ENCODE results near the gene ITPKB. TPM values are rescaled to one million over a fixed set of nuclear protein-coding genes. Genes with fewer than 3 reads are reported as not detected.

ITPKB gene
- total and polyA plus RNA-seq, 2 of the 13 experiments (the other 11 are each of a cell fraction or from before 2014, with no cell fraction given), result not detected

DNA sequence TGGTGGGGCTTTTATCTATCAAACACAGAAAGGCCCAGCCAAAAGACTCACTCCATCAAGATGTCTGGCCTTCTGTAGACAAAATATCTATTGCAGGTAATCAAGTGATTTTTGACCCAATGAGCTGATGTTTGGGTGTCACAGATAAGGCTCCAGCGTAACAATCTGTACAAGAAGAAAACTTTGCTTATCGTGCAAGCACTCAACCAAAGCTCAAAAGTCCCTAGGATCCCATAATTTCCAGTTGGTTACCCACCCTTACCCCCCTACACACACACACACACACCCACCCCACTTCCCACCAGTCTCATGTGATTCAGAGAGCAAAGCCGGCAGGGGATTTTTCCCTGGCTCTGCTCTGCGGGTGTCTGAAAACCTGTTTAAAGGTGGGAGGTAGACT is 5.8 kb downstream of the ITPKB start:
- Histone ChIP-seq H4K20me1 (ENCODE audit: insufficient read depth, low read length) (0 out of 2 replicates have a peak, but pooled peaks cover 2% of the 10 kb centered on the region), H3K36me3 (replicated peaks in 1 of 2; ENCODE audit: control insufficient read depth in 1 of 2, insufficient read depth in 2 of 2, low read length in 2 of 2) (no peaks in the 10 kb centered on the region), H3K9me3 (ENCODE audit: low read length) (no peaks in the 10 kb centered on the region), H3K79me2 (ENCODE audit: insufficient read depth, low read length) (no peaks in the 10 kb centered on the region), H3K4me2 (ENCODE audit: low read depth, low read length) (no peak overlapping the region), H3K4me1 (ENCODE audit: insufficient read depth, low read length) (peaks cover 7% of the 10 kb centered on the region), H3K4me3 (replicated peaks in 1 of 3; ENCODE audit: insufficient read depth in 1 of 3, low read depth in 2 of 3, low read length in 3 of 3) (no peak overlapping the region), H3K9ac (ENCODE audit: insufficient read depth, low read depth, low read length) (no peak overlapping the region), H3K27ac (ENCODE audit: extremely low read length, insufficient read depth, low read length) (no peak overlapping the region), H3K27me3 (ENCODE audit: control insufficient read depth in 1 of 2, insufficient read depth in 2 of 2, low read length in 2 of 2) (peaks cover 5 to 66% of the 10 kb centered on the region in 2 experiments), H2AFZ (ENCODE audit: low read length) (no peak overlapping the region)
- TF ChIP-seq TBP (CRISPR knock-in tag; IDR thresholded peaks at IDR 0.05), result no peak
- no peak for TF ChIP-seq ZNF143 (CRISPR knock-in tag; IDR thresholded peaks at IDR 0.05)
- ATAC-seq (no peak), FAIRE-seq (no peak), DNase-seq (ENCODE audit: low spot score) (no peak)
- CTCF ChIA-PET (ENCODE audit: low intra/inter-chr PET ratio, low total read pairs), result no interaction called here
- POLR2A ChIA-PET, result no interaction called here
- in situ Hi-C loops (cut with HindIII; ENCODE audit: extremely low pct_ligation_motif_present, low pct_unique_long_range_greater_than_20kb), result no loop called here
- intact Hi-C loops (cut with micrococcal nuclease; ENCODE audit: unreplicated experiment), result no loop called here
- 48% methylated on average over 4 of the region's 4 CpGs for WGBS (ENCODE audit: low lambda C conversion rate)
- BruUV-seq (replicated peaks), result no TSS peak

DNA sequence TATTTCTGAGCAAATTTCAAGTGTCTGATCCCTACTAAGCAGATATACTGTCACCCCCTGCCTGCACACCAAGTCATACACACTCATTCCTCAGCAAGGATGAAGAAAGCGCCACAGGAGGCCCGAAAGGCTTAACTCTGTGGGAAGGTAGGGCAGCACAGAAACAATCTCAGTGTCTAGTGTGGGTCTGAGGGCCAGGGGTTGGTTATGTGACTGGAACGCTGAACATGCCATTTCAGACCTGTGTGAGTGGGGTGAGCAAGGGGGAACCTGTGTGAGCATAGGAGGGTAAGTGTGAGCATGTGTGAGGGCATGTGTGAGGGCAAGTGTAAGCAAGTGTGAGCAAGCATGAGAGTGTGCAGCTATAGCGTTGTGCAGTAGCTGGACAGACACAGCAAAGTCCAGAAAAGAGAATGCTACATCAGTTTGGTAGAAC is 6.2 kb downstream of the ITPKB start:
- in situ Hi-C loops (cut with HindIII; ENCODE audit: extremely low pct_ligation_motif_present, low pct_unique_long_range_greater_than_20kb) (no loop called here), intact Hi-C loops (cut with micrococcal nuclease; ENCODE audit: unreplicated experiment) (no loop called here)
- ATAC-seq, result no peak

More for the DNA sequence above, 6.2 kb downstream of the ITPKB start:
- Histone ChIP-seq H3K9me3 (ENCODE audit: low read length) (no peaks in the 10 kb centered on the region), H3K79me2 (ENCODE audit: insufficient read depth, low read length) (no peaks in the 10 kb centered on the region), H2AFZ (ENCODE audit: low read length) (no peak overlapping the region), H4K20me1 (ENCODE audit: insufficient read depth, low read length) (0 out of 2 replicates have a peak, but pooled peaks cover 2% of the 10 kb centered on the region), H3K27ac (ENCODE audit: extremely low read length, insufficient read depth, low read length) (no peak overlapping the region), H3K36me3 (replicated peaks in 1 of 2; ENCODE audit: control insufficient read depth in 1 of 2, insufficient read depth in 2 of 2, low read length in 2 of 2) (no peaks in the 10 kb centered on the region), H3K4me1 (ENCODE audit: insufficient read depth, low read length) (peaks cover 3% of the 10 kb centered on the region), H3K4me2 (ENCODE audit: low read depth, low read length) (no peak overlapping the region), H3K9ac (ENCODE audit: insufficient read depth, low read depth, low read length) (no peak overlapping the region), H3K4me3 (replicated peaks in 1 of 3; ENCODE audit: insufficient read depth in 1 of 3, low read depth in 2 of 3, low read length in 3 of 3) (no peak overlapping the region), H3K27me3 (ENCODE audit: control insufficient read depth in 1 of 2, insufficient read depth in 2 of 2, low read length in 2 of 2) (peaks cover 3 to 61% of the 10 kb centered on the region in 2 experiments)
- WGBS (ENCODE audit: low lambda C conversion rate), result 1% methylated on average over 4 of the region's 4 CpGs
- no peak for FAIRE-seq
- TF ChIP-seq ELF3 (CRISPR knock-in tag; IDR thresholded peaks at IDR 0.05) (no peak), ZKSCAN8 (CRISPR knock-in tag; IDR thresholded peaks at IDR 0.05; ENCODE audit: borderline replicate concordance) (no peak), ZNF883 (CRISPR knock-in tag; IDR thresholded peaks at IDR 0.05; ENCODE audit: not compliant biosample characterization) (no peak), MYNN (CRISPR knock-in tag; IDR thresholded peaks at IDR 0.05; ENCODE audit: low read depth) (no peak), ZNF850 (CRISPR knock-in tag; conservative IDR thresholded peaks at IDR 0.05) (no peak)
- TF ChIP-seq, protein P1, sequence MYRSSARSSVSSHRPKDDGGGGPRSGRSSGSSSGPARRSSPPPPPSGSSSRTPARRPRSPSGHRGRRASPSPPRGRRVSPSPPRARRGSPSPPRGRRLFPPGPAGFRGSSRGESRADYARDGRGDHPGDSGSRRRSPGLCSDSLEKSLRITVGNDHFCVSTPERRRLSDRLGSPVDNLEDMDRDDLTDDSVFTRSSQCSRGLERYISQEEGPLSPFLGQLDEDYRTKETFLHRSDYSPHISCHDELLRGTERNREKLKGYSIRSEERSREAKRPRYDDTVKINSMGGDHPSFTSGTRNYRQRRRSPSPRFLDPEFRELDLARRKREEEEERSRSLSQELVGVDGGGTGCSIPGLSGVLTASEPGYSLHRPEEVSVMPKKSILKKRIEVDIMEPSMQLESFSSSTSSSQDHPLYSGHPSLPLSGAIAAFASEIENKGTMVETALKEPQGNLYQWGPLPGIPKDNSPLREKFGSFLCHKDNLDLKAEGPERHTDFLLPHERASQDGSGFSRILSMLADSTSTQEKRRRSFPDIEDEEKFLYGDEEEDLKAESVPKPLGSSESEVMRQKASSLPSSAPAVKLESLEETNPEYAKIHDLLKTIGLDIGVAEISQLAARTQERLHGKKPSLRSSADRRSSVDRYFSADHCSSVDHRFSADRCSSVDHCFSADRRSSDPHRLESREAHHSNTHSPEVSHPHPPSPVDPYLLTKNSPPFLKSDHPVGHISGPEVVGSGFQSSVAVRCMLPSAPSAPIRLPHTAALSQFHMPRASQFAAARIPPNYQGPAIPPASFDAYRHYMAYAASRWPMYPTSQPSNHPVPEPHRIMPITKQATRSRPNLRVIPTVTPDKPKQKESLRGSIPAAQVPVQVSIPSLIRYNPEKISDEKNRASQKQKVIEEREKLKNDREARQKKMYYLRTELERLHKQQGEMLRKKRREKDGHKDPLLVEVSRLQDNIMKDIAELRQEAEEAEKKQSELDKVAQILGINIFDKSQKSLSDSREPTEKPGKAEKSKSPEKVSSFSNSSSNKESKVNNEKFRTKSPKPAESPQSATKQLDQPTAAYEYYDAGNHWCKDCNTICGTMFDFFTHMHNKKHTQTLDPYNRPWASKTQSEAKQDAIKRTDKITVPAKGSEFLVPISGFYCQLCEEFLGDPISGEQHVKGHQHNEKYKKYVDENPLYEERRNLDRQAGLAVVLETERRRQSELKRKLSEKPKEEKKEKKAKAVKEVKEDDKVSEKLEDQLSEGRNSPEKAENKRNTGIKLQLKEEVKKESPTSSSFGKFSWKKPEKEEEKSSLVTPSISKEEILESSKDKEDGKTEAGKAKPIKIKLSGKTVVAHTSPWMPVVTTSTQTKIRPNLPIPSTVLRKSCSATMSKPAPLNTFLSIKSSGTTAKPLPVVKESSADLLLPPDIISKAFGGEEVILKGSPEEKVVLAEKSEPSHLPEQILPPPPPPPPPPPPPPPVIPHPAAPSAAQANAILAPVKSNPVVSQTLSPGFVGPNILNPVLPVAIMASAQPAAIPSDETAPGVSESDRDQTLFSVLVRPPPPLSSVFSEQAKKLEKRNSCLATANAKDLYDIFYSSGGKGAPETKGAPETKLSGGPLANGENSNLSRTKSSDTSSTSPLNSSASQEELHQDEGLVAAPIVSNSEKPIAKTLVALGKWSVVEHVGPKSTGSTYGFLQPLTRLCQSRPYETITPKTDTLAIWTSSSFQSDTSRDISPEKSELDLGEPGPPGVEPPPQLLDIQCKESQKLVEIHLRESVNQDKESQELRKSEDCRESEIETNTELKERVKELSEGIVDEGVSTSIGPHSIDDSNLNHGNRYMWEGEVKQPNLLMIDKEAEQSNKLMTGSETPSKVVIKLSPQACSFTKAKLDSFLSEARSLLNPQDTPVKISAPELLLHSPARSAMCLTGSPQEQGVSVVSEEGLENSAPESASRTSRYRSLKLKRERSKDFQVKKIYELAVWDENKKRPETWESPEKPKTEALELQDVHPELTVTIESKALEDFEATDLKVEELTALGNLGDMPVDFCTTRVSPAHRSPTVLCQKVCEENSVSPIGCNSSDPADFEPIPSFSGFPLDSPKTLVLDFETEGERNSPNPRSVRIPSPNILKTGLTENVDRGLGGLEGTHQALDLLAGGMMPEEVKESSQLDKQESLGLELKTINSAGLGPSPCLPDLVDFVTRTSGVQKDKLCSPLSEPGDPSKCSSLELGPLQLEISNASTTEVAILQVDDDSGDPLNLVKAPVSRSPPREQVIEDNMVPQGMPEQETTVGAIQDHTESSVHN (CRISPR knock-in tag; IDR thresholded peaks at IDR 0.05), result no peak
- no TSS peak for BruUV-seq (replicated peaks)
- DNase-seq (ENCODE audit: low spot score), result no peak
- ChIA-PET CTCF (ENCODE audit: low intra/inter-chr PET ratio, low total read pairs) (no interaction called here), POLR2A (no interaction called here)
